Common myeloid progenitor, CD34-positive (primary cell): Measurements from ENCODE around the gene GADD45A.

ENCODE experiments used
- CTCF ChIA-PET: fragments of 350-600 bp; sonication (Branson Sonifier 250); formaldehyde crosslinking; loops from one replicate; lab custom pipeline; 2021; ENCODE audit warnings: antibody characterized with exemption; lab: Charles Lee
- POLR2A ChIA-PET: fragments of 350-600 bp; sonication (Branson Sonifier 250); formaldehyde crosslinking; loops from one replicate; lab custom pipeline; 2021; ENCODE audit warnings: antibody characterized with exemption; lab: Charles Lee
- DNase-seq, 3 donors: peaks; one replicate each; pipeline versions ENCODE4 v3.0.0 to v3.0.0-alpha.2; 2013
- H3K27ac ChIP-seq, 2 experiments: 1 replicate in 1 of 2; 2 replicates in 1 of 2; pipeline ENCODE4 v1.7.0; 2013; ENCODE audit warnings: inconsistent platforms in 2 of 2, low read length in 2 of 2, mild to moderate bottlenecking in 2 of 2, low read depth in 1 of 2, moderate library complexity in 1 of 2; ENCODE audit not compliant: severe bottlenecking in 2 of 2, insufficient read depth in 1 of 2, poor library complexity in 1 of 2
- H3K27me3 ChIP-seq, 5 experiments: replicated peaks in 2 of 5; 1 replicate in 3 of 5; 2 replicates in 2 of 5; pipeline versions ENCODE4 v1.6.1 to v1.7.0; 2013; ENCODE audit warnings: low read length in 4 of 5, mild to moderate bottlenecking in 2 of 5, moderate library complexity in 2 of 5, inconsistent platforms in 1 of 5; ENCODE audit not compliant: insufficient read depth in 5 of 5, control insufficient read depth in 4 of 5
- H3K36me3 ChIP-seq, 4 experiments: 1 replicate in 2 of 4; 2 replicates in 2 of 4; pipeline versions ENCODE4 v1.6.1 to v1.7.0; 2013; ENCODE audit warnings: low read length in 3 of 4, control low read depth in 1 of 4, mild to moderate bottlenecking in 1 of 4; ENCODE audit not compliant: control insufficient read depth in 4 of 4, insufficient read depth in 4 of 4
- H3K4me1 ChIP-seq, 4 experiments: 1 replicate in 3 of 4; 2 replicates in 1 of 4; pipeline versions ENCODE4 v1.6.1 to v1.7.1; 2013; ENCODE audit warnings: low read length in 3 of 4, mild to moderate bottlenecking in 3 of 4, control low read depth in 1 of 4, inconsistent platforms in 1 of 4, moderate library complexity in 1 of 4; ENCODE audit not compliant: control insufficient read depth in 4 of 4, insufficient read depth in 4 of 4; ENCODE audit errors: control extremely low read depth in 1 of 4
- H3K4me3 ChIP-seq, 7 experiments: 1 replicate in 4 of 7; 2 replicates in 3 of 7; pipeline versions ENCODE4 v1.5.1 to v1.7.0; 2013; ENCODE audit warnings: mild to moderate bottlenecking in 7 of 7, low read length in 6 of 7, moderate library complexity in 6 of 7, inconsistent platforms in 2 of 7, low read depth in 2 of 7, control low read depth in 1 of 7; ENCODE audit not compliant: insufficient read depth in 4 of 7, control insufficient read depth in 1 of 7; ENCODE audit errors: extremely low read depth in 1 of 7
- H3K9me3 ChIP-seq, 5 experiments: 1 replicate in 4 of 5; 2 replicates in 1 of 5; pipeline versions ENCODE4 v1.6.1 to v1.7.1; 2013; ENCODE audit warnings: low read length in 4 of 5, mild to moderate bottlenecking in 2 of 5, inconsistent platforms in 1 of 5, low read depth in 1 of 5, moderate library complexity in 1 of 5; ENCODE audit not compliant: control insufficient read depth in 4 of 5, insufficient read depth in 2 of 5; ENCODE audit errors: control extremely low read depth in 1 of 5
- WGBS: methylation state at CpG from one replicate; pipeline ENCODE4 v1.1.5; 2013; ENCODE audit not compliant: insufficient coverage; 5-methylcytosine and 5-hydroxymethylcytosine counted together

Gene GADD45A

GRCh38 chr1:67675800-67676199 is 9.2 kb upstream of the GADD45A start:
- no peaks in the 10 kb centered on the region for H3K27me3 ChIP-seq
- H3K4me3 ChIP-seq = no peak overlapping the region
- DNase-seq = peak in 2 of 3 donors; percentile 36 to 46
- CTCF ChIA-PET = interaction anchor here (1.1 to 2.8 kb wide), 6 partner anchors 9 to 141 kb away, joined by 4 to 9 read pairs (median 7); partner anchors contain the start of gene GADD45A
- POLR2A ChIA-PET = interaction anchor here (0.6 to 3.6 kb wide), 2 partner anchors 10 to 149 kb away, joined by 3 to 30 read pairs; partner anchors contain the start of gene GADD45A
- WGBS = 73% methylated on average over 2 of the region's 2 CpGs
- no peaks in the 10 kb centered on the region for H3K36me3 ChIP-seq
- H3K9me3 ChIP-seq = no peaks in the 10 kb centered on the region
- peaks cover 17 to 27% (median 22%) of the 10 kb centered on the region in 4 experiments for H3K4me1 ChIP-seq
- no peak overlapping the region for H3K27ac ChIP-seq

- Histone ChIP-seq H3K9me3 (no peaks in the 10 kb centered on the region), H3K36me3 (no peaks in the 10 kb centered on the region), H3K4me3 (no peak overlapping the region), H3K27ac (no peak overlapping the region), H3K4me1 (peaks cover 17 to 27% (median 22%) of the 10 kb centered on the region in 4 experiments), H3K27me3 (no peaks in the 10 kb centered on the region)
- no peak for DNase-seq
- ChIA-PET CTCF (interaction anchor here (1.1 to 2.4 kb wide), 5 partner anchors 8 to 141 kb away, joined by 4 to 9 read pairs (median 6); partner anchors contain the start of gene GADD45A), POLR2A (interaction anchor here (0.6 to 3.6 kb wide), 2 partner anchors 9 to 150 kb away, joined by 3 to 30 read pairs; partner anchors contain the start of gene GADD45A)
- WGBS = no CpG with 5 or more reads among the region's 2 CpGs
Observed at GRCh38 chr1:67676287-67676686, 8.7 kb upstream of the GADD45A start.

GRCh38 chr1:67676946-67677345 is 8.1 kb upstream of the GADD45A start:
- ChIA-PET CTCF (interaction anchor here (1.0 to 1.6 kb wide), 5 partner anchors 8 to 142 kb away, joined by 3 to 9 read pairs (median 4); partner anchors contain the start of gene GADD45A), POLR2A (interaction anchor here (3.6 kb wide), 1 partner anchor 9 kb away, joined by 30 read pairs; the partner anchor contains the start of gene GADD45A)
- WGBS = 95% methylated on average over 2 of the region's 2 CpGs

DNA sequence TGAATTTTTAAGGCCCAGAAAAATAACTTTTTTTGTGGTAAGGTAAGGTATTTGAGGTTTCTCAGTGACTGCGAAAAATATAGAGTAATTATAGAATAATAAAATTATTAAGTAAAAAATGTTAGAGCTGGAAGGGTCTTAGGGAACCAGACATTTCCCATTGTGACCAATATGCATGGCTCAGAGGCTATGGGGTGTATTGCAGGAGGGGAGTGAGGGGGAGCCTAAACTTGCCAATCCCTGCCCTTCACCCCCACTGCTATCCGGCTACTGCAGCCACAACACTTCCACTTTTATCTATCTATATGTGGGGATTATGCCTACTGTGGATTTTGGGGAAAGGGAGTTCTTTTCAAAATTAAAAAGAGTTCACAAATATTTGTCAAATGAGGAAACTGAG is 7.6 kb upstream of the GADD45A start:
- DNase-seq = peak in 1 of 3 donors; percentile 20
- ChIA-PET POLR2A (interaction anchor here (3.6 kb wide), 1 partner anchor 8 kb away, joined by 30 read pairs; the partner anchor contains the start of gene GADD45A), CTCF (interaction anchor here (1.0 to 1.6 kb wide), 5 partner anchors 10 to 142 kb away, joined by 3 to 6 read pairs (median 4); no protein-coding TSS in a partner anchor)
- Histone ChIP-seq H3K4me3 (no peak overlapping the region), H3K9me3 (no peaks in the 10 kb centered on the region), H3K4me1 (peaks cover 17 to 27% (median 22%) of the 10 kb centered on the region in 4 experiments), H3K27me3 (no peaks in the 10 kb centered on the region), H3K27ac (no peak overlapping the region), H3K36me3 (no peaks in the 10 kb centered on the region)
- no CpG with 5 or more reads among the region's 2 CpGs for WGBS

More at GRCh38 chr1:67676946-67677345, 8.1 kb upstream of the GADD45A start:
- DNase-seq = no peak
- Histone ChIP-seq H3K4me3 (no peak overlapping the region), H3K36me3 (no peaks in the 10 kb centered on the region), H3K27me3 (no peaks in the 10 kb centered on the region), H3K4me1 (peaks cover 17 to 27% (median 22%) of the 10 kb centered on the region in 4 experiments), H3K27ac (no peak overlapping the region), H3K9me3 (no peaks in the 10 kb centered on the region)

- DNase-seq = no peak
- Histone ChIP-seq H3K27ac (no peak overlapping the region), H3K9me3 (no peaks in the 10 kb centered on the region), H3K4me1 (peaks cover 17 to 27% (median 22%) of the 10 kb centered on the region in 4 experiments), H3K36me3 (no peaks in the 10 kb centered on the region), H3K27me3 (no peaks in the 10 kb centered on the region), H3K4me3 (no peak overlapping the region)
- WGBS = no CpG with 5 or more reads among the region's 2 CpGs
- POLR2A ChIA-PET = interaction anchor here (1.1 kb wide), 1 partner anchor 9 kb away, joined by 3 read pairs; no protein-coding TSS in a partner anchor
- CTCF ChIA-PET = interaction anchor here (1.1 to 1.3 kb wide), 2 partner anchors 83 to 117 kb away, joined by 3 read pairs; no protein-coding TSS in a partner anchor
Observed at GRCh38 chr1:67677930-67678329, 7.1 kb upstream of the GADD45A start.

DNA sequence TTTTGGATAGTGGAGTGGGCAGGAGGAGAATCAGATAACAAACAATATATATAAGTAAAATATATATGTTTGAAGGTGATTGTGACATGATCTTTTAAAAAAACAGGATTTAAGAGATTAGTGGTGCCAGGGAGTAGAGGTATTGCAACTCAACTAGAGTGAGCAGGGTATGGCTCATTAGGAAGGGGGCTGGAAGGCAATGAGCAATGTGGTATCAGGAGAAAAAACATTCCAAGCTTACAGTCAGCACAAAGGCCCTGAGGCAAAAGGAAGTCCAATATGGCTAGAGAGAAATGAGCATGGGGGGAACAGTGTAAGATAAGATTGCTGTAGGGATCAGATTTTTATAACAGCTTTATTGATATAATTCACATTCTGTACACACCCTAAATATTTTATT is 5.3 kb upstream of the GADD45A start:
- DNase-seq = no peak
- H3K27me3 ChIP-seq = no peaks in the 10 kb centered on the region
- no peaks in the 10 kb centered on the region for H3K9me3 ChIP-seq
- ChIA-PET POLR2A (no interaction called here), CTCF (no interaction called here)
- H3K27ac ChIP-seq = no peak overlapping the region
- no peaks in the 10 kb centered on the region for H3K36me3 ChIP-seq
- no peak overlapping the region for H3K4me3 ChIP-seq
- peaks cover 14 to 26% (median 17%) of the 10 kb centered on the region in 4 experiments for H3K4me1 ChIP-seq

DNA sequence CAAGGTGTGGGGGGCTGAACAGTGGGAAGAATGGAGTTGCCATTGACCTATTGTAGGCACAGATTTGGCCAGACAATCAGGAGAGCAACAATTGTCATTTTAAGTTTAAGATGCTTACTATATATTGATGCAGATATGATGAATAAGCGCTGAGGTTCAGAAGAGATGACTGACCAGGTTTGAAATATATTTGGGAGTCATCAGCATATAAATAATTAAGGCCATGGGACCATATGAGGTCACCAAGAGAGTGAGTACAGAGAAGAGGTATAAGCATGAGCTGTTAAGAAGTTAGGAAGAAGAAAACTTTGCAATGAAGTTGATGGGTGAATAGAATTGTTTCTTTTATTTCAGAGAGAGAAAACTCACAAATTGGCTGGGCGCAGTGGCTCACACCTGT is 4.5 kb upstream of the GADD45A start:
- CTCF ChIA-PET = no interaction called here
- 100% methylated on average over 2 of the region's 2 CpGs for WGBS

More for the DNA sequence above, 4.5 kb upstream of the GADD45A start:
- Histone ChIP-seq H3K27me3 (no peaks in the 10 kb centered on the region), H3K4me1 (peaks cover 7 to 19% (median 11%) of the 10 kb centered on the region in 4 experiments), H3K4me3 (no peak overlapping the region), H3K9me3 (no peaks in the 10 kb centered on the region), H3K36me3 (no peaks in the 10 kb centered on the region), H3K27ac (no peak overlapping the region)
- no peak for DNase-seq
- POLR2A ChIA-PET = no interaction called here
